NCI-H524 (cell line): ENCODE data around the gene TMEM119.
A peak's percentile ranks its signal among the peaks of the same experiment; 100 is the strongest.

Experiments
- DNase-seq, 2 experiments: peaks; one replicate each; lab custom pipeline; 2025; lab: John Stamatoyannopoulos, UW

The TMEM119 gene

GRCh38 chr12:108616941-108617858 lies 19.3 kb upstream of the TMEM119 start:
- no peak for DNase-seq

DNA sequence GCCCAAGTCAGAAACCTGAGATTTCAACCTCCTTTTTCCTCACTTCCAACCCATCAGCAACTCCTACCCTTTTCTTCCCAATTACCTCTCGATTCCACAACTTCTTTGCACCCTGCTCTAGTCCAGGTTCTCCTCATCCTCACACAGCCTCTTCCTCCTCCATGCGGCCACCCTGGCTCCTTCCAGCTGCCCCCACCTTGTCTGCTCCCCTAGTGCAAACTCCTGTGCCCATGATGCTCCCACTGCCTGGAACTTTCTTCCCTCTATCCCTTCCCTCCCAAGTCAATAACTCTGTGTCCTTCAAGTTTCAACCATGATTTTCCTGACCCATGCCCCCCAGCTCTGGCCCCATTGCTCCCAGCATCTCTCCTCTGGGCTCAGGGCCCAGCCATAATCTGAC lies 18.5 kb upstream of the TMEM119 start:
- DNase-seq: no peak

DNA sequence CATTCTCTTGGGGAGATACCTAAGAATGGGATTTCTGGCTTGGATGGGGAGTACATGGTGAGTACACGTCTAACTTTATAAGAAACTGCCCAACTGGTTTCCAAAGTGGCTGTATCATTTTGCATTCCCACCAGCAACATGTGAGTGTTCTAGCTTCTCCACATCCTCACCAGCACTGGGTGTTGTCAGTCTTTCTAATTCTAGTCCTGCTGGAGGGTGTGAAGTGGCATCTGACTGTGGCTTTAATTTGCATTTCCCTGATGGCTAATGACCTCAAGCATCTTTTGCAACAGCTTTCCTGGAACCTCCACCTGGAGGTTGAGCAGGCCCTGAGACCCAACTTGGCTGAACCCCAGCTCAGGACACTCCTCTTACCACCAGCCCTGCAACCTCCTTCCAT lies 18.0 kb upstream of the TMEM119 start:
- DNase-seq: no peak

- DNase-seq: no peak
These were observed 16.8 kb upstream of the TMEM119 start for GRCh38 chr12:108614639-108615038.

GRCh38 chr12:108614041-108614440 lies 16.2 kb upstream of the TMEM119 start:
- DNase-seq: no peak

DNA sequence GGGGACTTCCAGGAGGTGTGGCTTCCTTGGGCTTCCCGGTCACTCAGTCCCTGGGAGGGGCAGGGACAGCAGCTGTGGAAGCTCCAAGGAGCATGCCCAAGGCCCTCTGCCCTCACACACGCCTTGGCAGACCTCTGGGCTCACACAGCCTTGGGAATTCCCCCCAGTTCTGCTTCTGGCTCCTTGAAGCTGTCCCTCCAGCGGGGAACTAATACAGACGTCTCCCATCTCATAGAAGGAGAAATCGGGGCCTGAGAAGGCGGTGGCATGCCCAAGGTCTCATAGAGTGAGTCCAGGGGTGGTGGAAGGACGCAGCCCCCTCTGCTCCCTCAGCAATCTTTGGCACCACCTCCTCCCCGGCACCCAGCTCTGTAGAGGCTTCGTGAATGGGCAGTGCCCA lies 15.7 kb upstream of the TMEM119 start:
- DNase-seq: no peak

DNA sequence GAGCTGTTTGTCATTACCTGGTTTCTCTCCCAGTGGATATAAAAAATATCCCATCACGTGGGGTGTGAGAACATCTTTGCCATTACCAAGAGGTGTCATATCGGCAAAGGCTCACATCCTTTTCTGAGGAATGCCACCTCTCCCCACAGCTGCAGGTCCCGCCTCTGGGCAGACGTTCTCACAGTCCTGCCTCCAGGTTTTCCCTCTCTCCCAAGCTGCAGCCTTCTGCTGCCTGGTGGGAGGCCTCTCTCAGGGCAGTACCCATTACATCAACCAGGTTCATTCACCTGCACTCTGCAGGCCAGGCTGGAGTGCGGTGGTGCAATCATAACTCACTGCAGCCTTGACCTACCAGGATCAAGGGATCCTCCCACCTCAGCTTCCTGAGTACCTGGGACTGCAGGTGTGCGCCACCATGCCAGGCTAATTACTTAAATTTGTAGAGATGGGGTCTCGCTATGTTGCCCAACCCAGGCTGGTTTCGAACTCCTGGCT lies 15.0 kb upstream of the TMEM119 start:
- peak in 1 of 2 experiments; percentile 12 for DNase-seq

DNA sequence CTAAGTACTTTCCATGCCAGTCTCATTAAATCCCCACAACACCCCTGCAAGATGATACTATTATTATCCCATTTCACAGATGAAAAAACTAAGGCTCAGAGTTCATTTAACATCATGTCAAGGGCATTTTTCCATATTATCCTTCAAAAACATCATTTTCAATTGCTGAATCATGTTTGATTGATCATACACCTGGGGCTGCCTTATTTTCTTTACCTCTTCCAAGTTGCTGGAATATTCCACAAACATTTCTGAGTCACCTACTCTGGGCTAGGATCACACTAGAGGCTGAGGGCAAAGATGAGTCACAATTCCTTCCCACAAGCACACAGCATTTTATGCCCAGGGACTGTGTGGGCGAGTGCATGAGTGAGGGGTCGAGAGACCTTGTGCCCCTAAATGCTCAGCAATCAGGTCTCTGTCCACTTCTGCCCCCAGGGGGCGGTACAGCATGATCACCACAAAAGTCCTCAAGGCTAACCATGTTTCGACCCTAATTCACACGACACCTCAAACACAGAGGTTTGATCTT lies 14.1 kb upstream of the TMEM119 start:
- peak in 1 of 2 experiments; percentile 41 for DNase-seq

DNA sequence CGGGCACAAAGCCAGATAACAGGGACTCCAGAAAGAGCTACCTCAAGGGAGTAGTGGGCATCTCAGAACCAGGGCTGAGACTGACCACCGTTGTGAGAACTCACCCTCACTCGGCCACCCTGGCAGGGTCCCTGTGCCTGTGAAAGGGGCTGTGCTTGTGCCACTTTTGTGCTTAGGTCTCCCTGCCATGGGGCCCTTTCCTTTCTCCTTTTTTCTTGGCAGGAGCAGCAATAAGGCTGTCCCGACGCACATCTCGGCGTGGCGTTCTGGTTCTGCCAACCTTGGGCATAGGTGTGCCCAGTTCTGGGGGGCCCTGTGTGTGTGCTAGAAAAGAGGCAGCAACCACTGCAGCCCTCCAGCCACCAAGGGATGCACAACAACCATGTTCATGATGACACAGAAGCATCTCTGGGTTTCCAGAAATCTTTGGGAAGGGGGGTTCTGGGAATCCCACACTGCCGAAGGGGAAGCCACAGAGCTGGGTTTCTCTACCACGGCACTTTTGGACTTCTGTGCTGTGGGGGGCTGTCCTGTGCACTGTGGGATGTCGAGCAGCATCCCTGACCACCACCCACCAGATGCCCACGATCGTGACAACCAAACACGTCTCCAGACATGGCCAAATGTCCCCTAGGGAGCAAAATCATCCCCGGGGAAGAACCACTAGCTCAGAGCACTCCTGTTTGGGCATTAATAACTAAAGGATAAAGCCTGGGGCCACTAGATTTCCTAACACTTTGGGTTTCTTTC lies 13.1 kb upstream of the TMEM119 start:
- no peak for DNase-seq

GRCh38 chr12:108610336-108610815 lies 12.5 kb upstream of the TMEM119 start:
- no peak for DNase-seq

- no peak for DNase-seq
These were observed 11.9 kb upstream of the TMEM119 start for GRCh38 chr12:108609537-108610335.

DNA sequence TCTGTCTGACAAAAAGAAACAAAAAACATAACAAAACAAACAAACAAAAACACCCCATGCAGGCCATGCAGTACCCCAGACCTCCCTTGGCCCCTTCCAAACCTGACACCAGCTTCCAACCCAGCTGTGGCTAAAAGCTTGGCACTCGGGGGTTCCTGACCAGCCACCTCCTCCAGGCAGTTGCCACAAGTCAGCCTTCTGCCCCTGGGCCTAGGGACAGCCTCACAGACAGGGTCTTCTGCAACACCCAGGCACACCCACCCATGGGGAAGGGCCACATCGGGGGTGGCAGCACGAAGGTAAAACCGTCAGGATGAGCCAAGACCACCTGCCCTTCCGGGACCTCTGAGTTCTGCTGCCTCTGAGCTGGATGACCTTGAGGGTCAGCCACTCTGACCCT lies 10.7 kb upstream of the TMEM119 start:
- no peak for DNase-seq

GRCh38 chr12:108607981-108608600 lies 10.2 kb upstream of the TMEM119 start:
- no peak for DNase-seq

- DNase-seq: peak in 1 of 2 experiments; percentile 8
These were observed 8.6 kb upstream of the TMEM119 start for GRCh38 chr12:108606492-108606891.

DNA sequence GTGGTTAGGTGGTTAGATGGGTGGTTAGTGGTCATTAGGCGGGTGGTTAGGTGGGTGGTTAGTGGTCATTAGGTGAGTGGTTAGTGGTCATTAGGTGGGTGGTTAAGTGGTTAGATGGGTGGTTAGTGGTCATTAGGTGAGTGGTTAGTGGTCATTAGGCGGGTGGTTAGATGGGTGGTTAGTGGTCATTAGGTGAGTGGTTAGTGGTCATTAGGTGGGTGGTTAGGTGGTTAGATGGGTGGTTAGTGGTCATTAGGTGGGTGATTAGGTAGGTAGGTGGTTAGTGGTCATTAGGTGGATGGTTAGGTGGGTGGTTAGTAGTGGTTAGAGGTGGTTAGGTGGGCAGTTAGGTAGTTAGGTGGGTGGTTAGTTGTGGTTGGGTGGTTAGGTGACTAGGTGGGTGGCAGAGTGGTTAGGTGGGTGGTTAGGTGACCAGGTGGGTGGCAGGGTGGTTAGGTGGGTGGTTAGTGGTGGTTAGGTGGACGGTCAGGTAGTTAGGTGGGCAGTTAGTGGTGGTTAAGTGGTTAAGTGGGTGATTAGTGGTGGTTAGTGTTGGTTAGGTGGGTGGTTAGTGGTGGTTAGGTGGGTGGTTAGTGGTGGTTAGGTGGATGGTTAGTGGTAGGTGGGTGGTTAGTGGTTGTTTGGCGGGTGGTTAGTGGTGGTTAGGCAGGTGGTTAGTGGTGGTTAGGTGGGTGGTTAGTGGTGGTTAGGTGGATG lies 8.0 kb upstream of the TMEM119 start:
- DNase-seq: no peak

DNA sequence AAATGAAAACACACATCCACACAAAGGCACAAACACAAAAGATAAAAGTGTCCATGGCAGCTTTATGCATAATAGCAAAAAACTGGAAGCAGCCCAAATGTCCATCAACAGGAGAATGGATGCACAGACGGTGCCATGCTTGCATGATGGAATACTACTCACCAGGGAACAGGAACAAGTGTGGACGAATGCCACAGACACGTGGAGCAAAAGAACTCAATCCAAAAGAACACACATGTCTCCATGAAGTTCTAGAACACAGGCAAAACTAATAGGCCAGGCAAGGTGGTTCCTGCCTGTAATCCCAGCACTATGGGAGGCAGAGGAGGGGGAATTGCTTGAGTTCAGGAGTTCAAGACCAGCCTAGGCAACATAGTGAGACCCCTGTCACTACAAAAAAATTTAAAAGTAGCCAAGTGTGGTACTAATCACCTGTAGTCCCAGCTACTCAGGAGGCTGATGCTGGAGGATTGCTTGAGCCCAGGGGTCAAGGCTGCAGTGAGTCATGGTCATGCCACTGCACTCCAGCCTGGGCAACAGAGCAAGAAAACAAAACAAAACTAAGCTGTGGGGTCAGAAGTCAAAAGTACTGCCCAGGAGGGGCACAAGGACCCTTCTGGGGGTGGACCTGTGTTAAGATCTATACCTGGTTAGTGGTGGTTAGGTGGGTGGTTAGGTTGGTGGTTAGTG lies 7.3 kb upstream of the TMEM119 start:
- no peak for DNase-seq

- DNase-seq: no peak
These were observed 6.5 kb upstream of the TMEM119 start for GRCh38 chr12:108604208-108604941.

DNA sequence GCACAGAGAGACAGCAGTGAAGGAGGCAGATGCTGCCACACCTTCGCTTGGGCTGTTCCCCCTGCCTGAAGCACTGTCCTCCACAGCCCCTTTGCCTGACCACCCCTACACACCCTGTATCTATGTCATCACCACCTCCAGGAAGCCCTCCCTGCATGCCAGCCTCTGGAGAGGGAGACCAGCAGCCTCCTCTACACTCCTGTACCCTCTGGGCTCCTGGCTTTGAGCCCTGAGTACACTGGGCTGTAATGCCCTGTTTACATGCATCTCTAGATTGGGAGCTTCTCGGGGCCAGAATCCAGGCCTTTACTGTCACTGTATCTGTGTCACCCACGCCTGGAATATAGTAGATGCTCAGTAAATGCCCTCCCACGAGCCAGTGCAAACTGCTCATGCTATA lies 5.9 kb upstream of the TMEM119 start:
- DNase-seq: no peak

GRCh38 chr12:108602976-108603704 lies 5.3 kb upstream of the TMEM119 start:
- DNase-seq: no peak
